Measurements from ENCODE around the gene MT3.
A peak's percentile ranks its signal among the peaks of the same experiment; 100 is the strongest.
"Not testable (repeated sequence)": the region's sequence is repeated elsewhere in the genome, so short reads cannot be mapped to it uniquely, and the experiment has no call there.

Gene MT3

GRCh38 chr16:56580391-56581048, 8.8 kb upstream of the MT3 start:
- DNase-seq (ENCODE audit: low spot score), result no peak

- not testable (repeated sequence) for DNase-seq (ENCODE audit: low spot score)
Observed at GRCh38 chr16:56582911-56583310, 6.4 kb upstream of the MT3 start.

- DNase-seq (ENCODE audit: low spot score), result no peak
Observed at GRCh38 chr16:56583351-56584168, 5.8 kb upstream of the MT3 start.

GRCh38 chr16:56584276-56584675, 5.1 kb upstream of the MT3 start:
- DNase-seq (ENCODE audit: low spot score), result no peak

GRCh38 chr16:56588781-56589140, 567 bp upstream of the MT3 start:
- DNase-seq (ENCODE audit: low spot score), result no peak

GRCh38 chr16:56591377-56592060, 2.2 kb downstream of the MT3 start:
- DNase-seq (ENCODE audit: low spot score), result no peak

GRCh38 chr16:56593573-56594291, 4.4 kb downstream of the MT3 start:
- DNase-seq (ENCODE audit: low spot score), result no peak

- no peak for DNase-seq (ENCODE audit: low spot score)
Observed at GRCh38 chr16:56594292-56594619, 4.9 kb downstream of the MT3 start.

GRCh38 chr16:56600398-56600999, 11.2 kb downstream of the MT3 start:
- peak; percentile 48 for DNase-seq (ENCODE audit: low spot score)

- no peak for DNase-seq (ENCODE audit: low spot score)
Observed at GRCh38 chr16:56601325-56601724, 12.0 kb downstream of the MT3 start.

- no peak for DNase-seq (ENCODE audit: low spot score)
Observed at GRCh38 chr16:56603589-56603988, 14.3 kb downstream of the MT3 start.

- DNase-seq (ENCODE audit: low spot score), result no peak
Observed at GRCh38 chr16:56604966-56605365, 15.6 kb downstream of the MT3 start.

GRCh38 chr16:56605475-56605874, 16.1 kb downstream of the MT3 start:
- DNase-seq (ENCODE audit: low spot score), result no peak

GRCh38 chr16:56606071-56606475, 16.7 kb downstream of the MT3 start:
- no peak for DNase-seq (ENCODE audit: low spot score)

- DNase-seq (ENCODE audit: low spot score), result no peak
Observed at GRCh38 chr16:56606476-56607108, 17.3 kb downstream of the MT3 start.

- no peak for DNase-seq (ENCODE audit: low spot score)
Observed at GRCh38 chr16:56607109-56607618, 17.8 kb downstream of the MT3 start.

- no peak for DNase-seq (ENCODE audit: low spot score)
Observed at GRCh38 chr16:56607675-56608042, 18.3 kb downstream of the MT3 start.

GRCh38 chr16:56608043-56608875, 18.9 kb downstream of the MT3 start, which contains the start of gene MT2A:
TSS of gene MT2A (plus strand) at chr16:56608584. CDS start at chr16:56608656, 72 bp downstream.
- DNase-seq (ENCODE audit: low spot score), result peak; percentile 82

- no peak for DNase-seq (ENCODE audit: low spot score)
Observed at GRCh38 chr16:56608876-56609462, 19.6 kb downstream of the MT3 start.

GRCh38 chr16:56609463-56609921, 20.2 kb downstream of the MT3 start:
- peak; percentile 67 for DNase-seq (ENCODE audit: low spot score)

Data from CD4-positive, alpha-beta T cell treated with Interleukin-15 for 4 hours (primary cell).